ENCODE measurements around the gene COL4A1.

COL4A1 gene

DNA sequence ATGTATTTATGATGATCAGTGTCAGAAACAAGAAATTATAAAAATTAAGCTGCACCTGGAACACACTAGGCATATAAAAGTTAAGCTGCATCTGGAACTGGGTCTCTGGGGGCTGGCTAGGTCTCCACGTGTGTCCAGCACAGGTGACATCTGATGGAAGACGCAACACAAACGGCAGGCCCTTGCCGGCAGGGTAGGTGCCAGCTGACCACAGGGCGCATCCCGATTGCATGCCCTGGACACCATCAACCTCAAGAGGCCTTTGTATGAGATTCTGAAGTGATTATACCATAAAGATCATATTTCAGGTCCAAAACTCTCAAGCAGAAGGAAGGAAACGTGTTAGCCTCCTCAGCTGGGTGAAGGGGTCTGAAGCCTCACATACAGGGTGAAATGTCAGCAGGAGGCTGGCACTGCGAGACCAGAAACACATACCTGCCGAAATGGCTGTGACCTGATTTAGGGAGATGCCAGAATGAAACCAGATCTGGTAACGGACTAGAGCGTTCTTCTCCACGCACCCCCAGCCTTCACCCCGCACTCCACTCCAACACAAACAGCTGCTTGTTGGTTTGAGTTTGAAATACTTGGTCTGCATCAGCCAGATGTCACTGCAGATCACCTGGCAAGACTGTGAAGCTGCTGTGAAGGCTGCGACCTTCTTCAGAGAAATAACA lies 37.3 kb downstream of the COL4A1 start:
- TF ChIP-seq, protein P1, sequence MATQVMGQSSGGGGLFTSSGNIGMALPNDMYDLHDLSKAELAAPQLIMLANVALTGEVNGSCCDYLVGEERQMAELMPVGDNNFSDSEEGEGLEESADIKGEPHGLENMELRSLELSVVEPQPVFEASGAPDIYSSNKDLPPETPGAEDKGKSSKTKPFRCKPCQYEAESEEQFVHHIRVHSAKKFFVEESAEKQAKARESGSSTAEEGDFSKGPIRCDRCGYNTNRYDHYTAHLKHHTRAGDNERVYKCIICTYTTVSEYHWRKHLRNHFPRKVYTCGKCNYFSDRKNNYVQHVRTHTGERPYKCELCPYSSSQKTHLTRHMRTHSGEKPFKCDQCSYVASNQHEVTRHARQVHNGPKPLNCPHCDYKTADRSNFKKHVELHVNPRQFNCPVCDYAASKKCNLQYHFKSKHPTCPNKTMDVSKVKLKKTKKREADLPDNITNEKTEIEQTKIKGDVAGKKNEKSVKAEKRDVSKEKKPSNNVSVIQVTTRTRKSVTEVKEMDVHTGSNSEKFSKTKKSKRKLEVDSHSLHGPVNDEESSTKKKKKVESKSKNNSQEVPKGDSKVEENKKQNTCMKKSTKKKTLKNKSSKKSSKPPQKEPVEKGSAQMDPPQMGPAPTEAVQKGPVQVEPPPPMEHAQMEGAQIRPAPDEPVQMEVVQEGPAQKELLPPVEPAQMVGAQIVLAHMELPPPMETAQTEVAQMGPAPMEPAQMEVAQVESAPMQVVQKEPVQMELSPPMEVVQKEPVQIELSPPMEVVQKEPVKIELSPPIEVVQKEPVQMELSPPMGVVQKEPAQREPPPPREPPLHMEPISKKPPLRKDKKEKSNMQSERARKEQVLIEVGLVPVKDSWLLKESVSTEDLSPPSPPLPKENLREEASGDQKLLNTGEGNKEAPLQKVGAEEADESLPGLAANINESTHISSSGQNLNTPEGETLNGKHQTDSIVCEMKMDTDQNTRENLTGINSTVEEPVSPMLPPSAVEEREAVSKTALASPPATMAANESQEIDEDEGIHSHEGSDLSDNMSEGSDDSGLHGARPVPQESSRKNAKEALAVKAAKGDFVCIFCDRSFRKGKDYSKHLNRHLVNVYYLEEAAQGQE (IDR thresholded peaks at IDR 0.05; ENCODE audit: low read depth): no peak
- TF ChIP-seq EP300 (IDR thresholded peaks at IDR 0.05; ENCODE audit: borderline replicate concordance): no peak
- no peak for TF ChIP-seq TEAD4 (IDR thresholded peaks at IDR 0.05)
- TF ChIP-seq EGR1 (IDR thresholded peaks at IDR 0.05): no peak
- no peak for TF ChIP-seq TAF1 (IDR thresholded peaks at IDR 0.05; ENCODE audit: low read depth)
- TF ChIP-seq CREB1 (IDR thresholded peaks at IDR 0.05; ENCODE audit: low read depth): no peak
- no peak for TF ChIP-seq NFIC (IDR thresholded peaks at IDR 0.05)
- TF ChIP-seq TCF12 (IDR thresholded peaks at IDR 0.05; ENCODE audit: low read depth): no peak
- TF ChIP-seq CEBPB (IDR thresholded peaks at IDR 0.05): no peak
- TF ChIP-seq, protein P2, sequence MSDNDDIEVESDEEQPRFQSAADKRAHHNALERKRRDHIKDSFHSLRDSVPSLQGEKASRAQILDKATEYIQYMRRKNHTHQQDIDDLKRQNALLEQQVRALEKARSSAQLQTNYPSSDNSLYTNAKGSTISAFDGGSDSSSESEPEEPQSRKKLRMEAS (IDR thresholded peaks at IDR 0.05): no peak
- no peak for TF ChIP-seq YY1 (IDR thresholded peaks at IDR 0.05; ENCODE audit: low read depth)
- no peak for TF ChIP-seq FOXM1 (IDR thresholded peaks at IDR 0.05; ENCODE audit: borderline replicate concordance, low read depth)
- TF ChIP-seq, protein P3, sequence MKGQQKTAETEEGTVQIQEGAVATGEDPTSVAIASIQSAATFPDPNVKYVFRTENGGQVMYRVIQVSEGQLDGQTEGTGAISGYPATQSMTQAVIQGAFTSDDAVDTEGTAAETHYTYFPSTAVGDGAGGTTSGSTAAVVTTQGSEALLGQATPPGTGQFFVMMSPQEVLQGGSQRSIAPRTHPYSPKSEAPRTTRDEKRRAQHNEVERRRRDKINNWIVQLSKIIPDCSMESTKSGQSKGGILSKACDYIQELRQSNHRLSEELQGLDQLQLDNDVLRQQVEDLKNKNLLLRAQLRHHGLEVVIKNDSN (IDR thresholded peaks at IDR 0.05): no peak
- TF ChIP-seq RAD21 (IDR thresholded peaks at IDR 0.05; ENCODE audit: low read depth): no peak
- no peak for TF ChIP-seq ZBTB7A (IDR thresholded peaks at IDR 0.05; ENCODE audit: low read depth)

DNA sequence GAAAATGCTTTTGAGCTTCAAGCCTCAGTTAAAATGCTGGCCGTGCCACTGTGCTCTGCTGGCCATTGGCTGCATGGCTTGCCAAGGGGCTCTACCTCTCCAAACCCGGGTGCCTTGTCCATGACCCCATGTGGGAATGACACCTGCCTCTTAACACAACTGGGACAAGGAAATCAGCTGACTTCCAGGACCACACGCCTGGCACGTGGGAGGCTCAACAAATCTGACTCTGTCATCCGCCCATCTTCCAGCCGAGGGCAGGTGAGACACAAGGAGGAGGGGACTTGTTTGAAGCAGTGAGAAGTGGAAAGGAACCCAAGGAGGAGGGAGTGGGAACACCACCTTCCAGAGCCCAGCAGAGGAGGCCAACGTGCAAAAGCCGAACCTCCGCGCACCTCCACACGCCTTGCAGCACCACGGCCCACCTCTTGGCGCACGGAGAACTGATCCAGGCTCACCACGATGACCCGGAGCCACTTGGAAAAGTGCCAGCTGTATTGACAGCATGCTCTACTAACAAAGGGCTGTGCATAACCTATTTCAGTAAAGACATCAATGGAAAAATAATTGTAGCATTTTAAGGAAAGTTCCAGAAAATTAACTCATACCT lies 38.3 kb downstream of the COL4A1 start:
- TF ChIP-seq ZBTB7A (IDR thresholded peaks at IDR 0.05; ENCODE audit: low read depth) (no peak), YY1 (IDR thresholded peaks at IDR 0.05; ENCODE audit: low read depth) (no peak), TCF12 (IDR thresholded peaks at IDR 0.05; ENCODE audit: low read depth) (no peak), TEAD4 (IDR thresholded peaks at IDR 0.05) (no peak), FOXM1 (IDR thresholded peaks at IDR 0.05; ENCODE audit: borderline replicate concordance, low read depth) (no peak), TAF1 (IDR thresholded peaks at IDR 0.05; ENCODE audit: low read depth) (no peak), EP300 (IDR thresholded peaks at IDR 0.05; ENCODE audit: borderline replicate concordance) (no peak), NFIC (IDR thresholded peaks at IDR 0.05) (no peak), CREB1 (IDR thresholded peaks at IDR 0.05; ENCODE audit: low read depth) (no peak), RAD21 (IDR thresholded peaks at IDR 0.05; ENCODE audit: low read depth) (no peak), EGR1 (IDR thresholded peaks at IDR 0.05) (no peak), CEBPB (IDR thresholded peaks at IDR 0.05) (no peak)
- TF ChIP-seq, protein P2 (IDR thresholded peaks at IDR 0.05): no peak
- TF ChIP-seq, protein P1 (IDR thresholded peaks at IDR 0.05; ENCODE audit: low read depth): no peak
- TF ChIP-seq, protein P3 (IDR thresholded peaks at IDR 0.05): no peak

DNA sequence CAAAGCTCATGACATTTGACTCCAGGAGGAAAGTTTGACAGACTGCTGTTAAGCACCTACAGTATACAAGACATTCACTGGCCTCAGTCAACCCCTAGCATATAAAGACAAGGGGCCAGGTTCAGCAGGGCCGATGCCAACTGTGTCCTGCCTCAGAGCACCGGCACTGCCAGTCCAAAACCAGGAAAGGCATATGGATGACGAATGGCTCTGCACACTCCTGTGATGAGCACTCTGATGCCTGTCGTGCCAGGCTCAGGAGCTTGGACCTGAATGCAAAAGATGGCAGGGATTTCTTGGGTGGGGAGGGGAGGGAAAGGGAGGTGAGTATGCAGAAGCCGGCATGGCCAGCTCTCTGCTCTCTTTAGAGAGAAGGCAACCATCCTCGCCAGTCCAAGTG lies 38.9 kb downstream of the COL4A1 start:
- TF ChIP-seq, protein P2 (IDR thresholded peaks at IDR 0.05): no peak
- no peak for TF ChIP-seq NFIC (IDR thresholded peaks at IDR 0.05)
- no peak for TF ChIP-seq YY1 (IDR thresholded peaks at IDR 0.05; ENCODE audit: low read depth)
- TF ChIP-seq, protein P1 (IDR thresholded peaks at IDR 0.05; ENCODE audit: low read depth): no peak
- TF ChIP-seq EGR1 (IDR thresholded peaks at IDR 0.05): no peak
- no peak for TF ChIP-seq TAF1 (IDR thresholded peaks at IDR 0.05; ENCODE audit: low read depth)
- TF ChIP-seq, protein P3 (IDR thresholded peaks at IDR 0.05): no peak
- no peak for TF ChIP-seq ZBTB7A (IDR thresholded peaks at IDR 0.05; ENCODE audit: low read depth)
- TF ChIP-seq TCF12 (IDR thresholded peaks at IDR 0.05; ENCODE audit: low read depth): no peak
- TF ChIP-seq CREB1 (IDR thresholded peaks at IDR 0.05; ENCODE audit: low read depth): no peak
- no peak for TF ChIP-seq EP300 (IDR thresholded peaks at IDR 0.05; ENCODE audit: borderline replicate concordance)
- TF ChIP-seq CEBPB (IDR thresholded peaks at IDR 0.05): no peak
- TF ChIP-seq RAD21 (IDR thresholded peaks at IDR 0.05; ENCODE audit: low read depth): no peak
- no peak for TF ChIP-seq FOXM1 (IDR thresholded peaks at IDR 0.05; ENCODE audit: borderline replicate concordance, low read depth)
- TF ChIP-seq TEAD4 (IDR thresholded peaks at IDR 0.05): no peak

All from Ishikawa (cell line).